ENCODE data around the gene CENPM. TPM values are rescaled to one million over a fixed set of nuclear protein-coding genes. Genes with fewer than 3 reads are reported as not detected.

CENPM gene
- total and polyA plus RNA-seq, 4 donors = 0.17 to 26.3 (median 2.3) TPM

DNA sequence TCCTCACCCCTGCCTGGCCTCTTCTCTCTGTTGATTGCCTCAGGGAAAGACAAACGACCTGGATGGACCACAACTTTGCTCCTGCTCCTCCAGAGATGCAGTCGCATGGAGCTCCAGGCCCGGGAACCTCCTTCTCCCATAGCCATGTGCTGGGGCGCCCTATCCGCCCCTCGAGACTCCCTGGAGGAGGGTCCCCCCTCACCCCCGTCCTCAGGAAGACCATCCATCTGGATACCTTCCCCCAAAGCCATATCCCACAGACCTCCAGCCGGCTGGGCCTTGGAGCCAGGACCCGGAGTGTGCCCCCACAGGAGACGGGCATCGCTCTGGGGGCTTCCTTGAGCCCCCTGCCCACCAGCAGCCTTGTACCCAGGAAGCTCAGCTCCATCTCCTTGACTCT, 24.5 kb upstream of the CENPM start:
- Histone ChIP-seq H3K27me3 (ENCODE audit: control insufficient read depth in 4 of 4, insufficient read depth in 4 of 4, low read length in 3 of 4) (no peaks in the 10 kb centered on the region), H3K27ac (ENCODE audit: low read depth in 1 of 2, low read length in 2 of 2) (no peak overlapping the region), H3K36me3 (ENCODE audit: control insufficient read depth in 4 of 4, insufficient read depth in 3 of 4, low read depth in 1 of 4, low read length in 3 of 4) (no peaks in the 10 kb centered on the region), H3K9me3 (ENCODE audit: control insufficient read depth in 4 of 4, low read length in 3 of 4) (no peaks in the 10 kb centered on the region), H3K9ac (ENCODE audit: low read depth in 1 of 2, low read length in 2 of 2) (no peak overlapping the region), H3K4me3 (ENCODE audit: low read depth in 1 of 3, low read length in 3 of 3) (no peak overlapping the region), H3K4me1 (ENCODE audit: control insufficient read depth in 4 of 4, insufficient read depth in 4 of 4, low read length in 3 of 4) (peaks cover 0 to 3% (median 1%) of the 10 kb centered on the region in 4 donors)
- TF ChIP-seq RXRA (IDR thresholded peaks at IDR 0.05) (no peak), YY1 (IDR thresholded peaks at IDR 0.05) (no peak), EGR1 (IDR thresholded peaks at IDR 0.05; ENCODE audit: low read depth in 2 of 2) (no peak), FOXA1 (IDR thresholded peaks at IDR 0.05) (no peak), HNF4G (IDR thresholded peaks at IDR 0.05) (no peak), NR2F2 (IDR thresholded peaks at IDR 0.05) (no peak), GABPA (IDR thresholded peaks at IDR 0.05 in 1 of 2, conservative IDR thresholded peaks at IDR 0.05 in 1 of 2) (no peak), HNF4A (conservative IDR thresholded peaks at IDR 0.05) (no peak), FOXA2 (IDR thresholded peaks at IDR 0.05) (no peak), TAF1 (conservative IDR thresholded peaks at IDR 0.05) (no peak), SP1 (IDR thresholded peaks at IDR 0.05) (no peak)
- TF ChIP-seq, protein P1, sequence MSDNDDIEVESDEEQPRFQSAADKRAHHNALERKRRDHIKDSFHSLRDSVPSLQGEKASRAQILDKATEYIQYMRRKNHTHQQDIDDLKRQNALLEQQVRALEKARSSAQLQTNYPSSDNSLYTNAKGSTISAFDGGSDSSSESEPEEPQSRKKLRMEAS (IDR thresholded peaks at IDR 0.05) = no peak
- TF ChIP-seq, protein P2, sequence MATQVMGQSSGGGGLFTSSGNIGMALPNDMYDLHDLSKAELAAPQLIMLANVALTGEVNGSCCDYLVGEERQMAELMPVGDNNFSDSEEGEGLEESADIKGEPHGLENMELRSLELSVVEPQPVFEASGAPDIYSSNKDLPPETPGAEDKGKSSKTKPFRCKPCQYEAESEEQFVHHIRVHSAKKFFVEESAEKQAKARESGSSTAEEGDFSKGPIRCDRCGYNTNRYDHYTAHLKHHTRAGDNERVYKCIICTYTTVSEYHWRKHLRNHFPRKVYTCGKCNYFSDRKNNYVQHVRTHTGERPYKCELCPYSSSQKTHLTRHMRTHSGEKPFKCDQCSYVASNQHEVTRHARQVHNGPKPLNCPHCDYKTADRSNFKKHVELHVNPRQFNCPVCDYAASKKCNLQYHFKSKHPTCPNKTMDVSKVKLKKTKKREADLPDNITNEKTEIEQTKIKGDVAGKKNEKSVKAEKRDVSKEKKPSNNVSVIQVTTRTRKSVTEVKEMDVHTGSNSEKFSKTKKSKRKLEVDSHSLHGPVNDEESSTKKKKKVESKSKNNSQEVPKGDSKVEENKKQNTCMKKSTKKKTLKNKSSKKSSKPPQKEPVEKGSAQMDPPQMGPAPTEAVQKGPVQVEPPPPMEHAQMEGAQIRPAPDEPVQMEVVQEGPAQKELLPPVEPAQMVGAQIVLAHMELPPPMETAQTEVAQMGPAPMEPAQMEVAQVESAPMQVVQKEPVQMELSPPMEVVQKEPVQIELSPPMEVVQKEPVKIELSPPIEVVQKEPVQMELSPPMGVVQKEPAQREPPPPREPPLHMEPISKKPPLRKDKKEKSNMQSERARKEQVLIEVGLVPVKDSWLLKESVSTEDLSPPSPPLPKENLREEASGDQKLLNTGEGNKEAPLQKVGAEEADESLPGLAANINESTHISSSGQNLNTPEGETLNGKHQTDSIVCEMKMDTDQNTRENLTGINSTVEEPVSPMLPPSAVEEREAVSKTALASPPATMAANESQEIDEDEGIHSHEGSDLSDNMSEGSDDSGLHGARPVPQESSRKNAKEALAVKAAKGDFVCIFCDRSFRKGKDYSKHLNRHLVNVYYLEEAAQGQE (IDR thresholded peaks at IDR 0.05) = no peak
- TF ChIP-seq, protein P3, sequence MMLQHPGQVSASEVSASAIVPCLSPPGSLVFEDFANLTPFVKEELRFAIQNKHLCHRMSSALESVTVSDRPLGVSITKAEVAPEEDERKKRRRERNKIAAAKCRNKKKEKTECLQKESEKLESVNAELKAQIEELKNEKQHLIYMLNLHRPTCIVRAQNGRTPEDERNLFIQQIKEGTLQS (IDR thresholded peaks at IDR 0.05) = no peak
- TF ChIP-seq, protein P4, sequence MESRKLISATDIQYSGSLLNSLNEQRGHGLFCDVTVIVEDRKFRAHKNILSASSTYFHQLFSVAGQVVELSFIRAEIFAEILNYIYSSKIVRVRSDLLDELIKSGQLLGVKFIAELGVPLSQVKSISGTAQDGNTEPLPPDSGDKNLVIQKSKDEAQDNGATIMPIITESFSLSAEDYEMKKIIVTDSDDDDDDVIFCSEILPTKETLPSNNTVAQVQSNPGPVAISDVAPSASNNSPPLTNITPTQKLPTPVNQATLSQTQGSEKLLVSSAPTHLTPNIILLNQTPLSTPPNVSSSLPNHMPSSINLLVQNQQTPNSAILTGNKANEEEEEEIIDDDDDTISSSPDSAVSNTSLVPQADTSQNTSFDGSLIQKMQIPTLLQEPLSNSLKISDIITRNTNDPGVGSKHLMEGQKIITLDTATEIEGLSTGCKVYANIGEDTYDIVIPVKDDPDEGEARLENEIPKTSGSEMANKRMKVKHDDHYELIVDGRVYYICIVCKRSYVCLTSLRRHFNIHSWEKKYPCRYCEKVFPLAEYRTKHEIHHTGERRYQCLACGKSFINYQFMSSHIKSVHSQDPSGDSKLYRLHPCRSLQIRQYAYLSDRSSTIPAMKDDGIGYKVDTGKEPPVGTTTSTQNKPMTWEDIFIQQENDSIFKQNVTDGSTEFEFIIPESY (IDR thresholded peaks at IDR 0.05) = no peak
- TF ChIP-seq, protein P5, sequence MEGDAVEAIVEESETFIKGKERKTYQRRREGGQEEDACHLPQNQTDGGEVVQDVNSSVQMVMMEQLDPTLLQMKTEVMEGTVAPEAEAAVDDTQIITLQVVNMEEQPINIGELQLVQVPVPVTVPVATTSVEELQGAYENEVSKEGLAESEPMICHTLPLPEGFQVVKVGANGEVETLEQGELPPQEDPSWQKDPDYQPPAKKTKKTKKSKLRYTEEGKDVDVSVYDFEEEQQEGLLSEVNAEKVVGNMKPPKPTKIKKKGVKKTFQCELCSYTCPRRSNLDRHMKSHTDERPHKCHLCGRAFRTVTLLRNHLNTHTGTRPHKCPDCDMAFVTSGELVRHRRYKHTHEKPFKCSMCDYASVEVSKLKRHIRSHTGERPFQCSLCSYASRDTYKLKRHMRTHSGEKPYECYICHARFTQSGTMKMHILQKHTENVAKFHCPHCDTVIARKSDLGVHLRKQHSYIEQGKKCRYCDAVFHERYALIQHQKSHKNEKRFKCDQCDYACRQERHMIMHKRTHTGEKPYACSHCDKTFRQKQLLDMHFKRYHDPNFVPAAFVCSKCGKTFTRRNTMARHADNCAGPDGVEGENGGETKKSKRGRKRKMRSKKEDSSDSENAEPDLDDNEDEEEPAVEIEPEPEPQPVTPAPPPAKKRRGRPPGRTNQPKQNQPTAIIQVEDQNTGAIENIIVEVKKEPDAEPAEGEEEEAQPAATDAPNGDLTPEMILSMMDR (IDR thresholded peaks at IDR 0.05; ENCODE audit: low read depth, low read length, missing input control) = no peak
- 85% methylated on average over 11 of the region's 11 CpGs for whole genome bisulfite sequencing
- DNase-seq (ENCODE audit: low spot score) = no peak

DNA sequence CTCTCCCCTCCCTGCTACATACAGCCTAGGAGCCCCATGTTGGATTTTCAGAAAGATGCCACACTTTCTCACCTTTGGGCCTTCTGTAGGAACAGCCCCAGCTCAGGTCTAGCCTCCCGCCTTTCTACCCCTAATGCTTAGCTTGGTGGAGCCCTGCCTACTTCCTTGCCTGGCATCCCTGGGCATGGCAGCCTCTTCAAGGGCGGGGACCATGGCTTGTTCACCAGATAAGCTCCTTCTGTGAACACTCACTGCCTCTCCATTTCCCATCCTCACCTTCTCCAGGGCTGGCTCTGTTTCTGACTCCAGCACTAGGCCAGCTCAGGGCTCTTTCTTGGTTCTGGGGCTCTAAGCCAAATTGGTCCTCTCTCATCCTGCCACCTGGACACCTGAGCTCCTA, 23.6 kb upstream of the CENPM start:
- Histone ChIP-seq H3K27me3 (ENCODE audit: control insufficient read depth in 4 of 4, insufficient read depth in 4 of 4, low read length in 3 of 4) (no peaks in the 10 kb centered on the region), H3K36me3 (ENCODE audit: control insufficient read depth in 4 of 4, insufficient read depth in 3 of 4, low read depth in 1 of 4, low read length in 3 of 4) (no peaks in the 10 kb centered on the region), H3K4me3 (ENCODE audit: low read depth in 1 of 3, low read length in 3 of 3) (no peak overlapping the region), H3K9ac (ENCODE audit: low read depth in 1 of 2, low read length in 2 of 2) (no peak overlapping the region), H3K27ac (ENCODE audit: low read depth in 1 of 2, low read length in 2 of 2) (no peak overlapping the region), H3K9me3 (ENCODE audit: control insufficient read depth in 4 of 4, low read length in 3 of 4) (no peaks in the 10 kb centered on the region), H3K4me1 (ENCODE audit: control insufficient read depth in 4 of 4, insufficient read depth in 4 of 4, low read length in 3 of 4) (no peaks in the 10 kb centered on the region)
- no peak for DNase-seq (ENCODE audit: low spot score)
- WGBS = 89% methylated on average over 2 of the region's 2 CpGs
- TF ChIP-seq HNF4G (IDR thresholded peaks at IDR 0.05) (no peak), NR2F2 (IDR thresholded peaks at IDR 0.05) (no peak), FOXA2 (IDR thresholded peaks at IDR 0.05) (no peak), YY1 (IDR thresholded peaks at IDR 0.05) (no peak), GABPA (IDR thresholded peaks at IDR 0.05 in 1 of 2, conservative IDR thresholded peaks at IDR 0.05 in 1 of 2) (no peak), HNF4A (conservative IDR thresholded peaks at IDR 0.05) (no peak), SP1 (IDR thresholded peaks at IDR 0.05) (no peak), EGR1 (IDR thresholded peaks at IDR 0.05; ENCODE audit: low read depth in 2 of 2) (no peak), RAD21 (IDR thresholded peaks at IDR 0.05) (no peak), FOXA1 (IDR thresholded peaks at IDR 0.05) (no peak)
- TF ChIP-seq, protein P2 (IDR thresholded peaks at IDR 0.05) = no peak
- TF ChIP-seq, protein P5 (IDR thresholded peaks at IDR 0.05; ENCODE audit: low read depth, low read length, missing input control) = no peak
- TF ChIP-seq, protein P3 (IDR thresholded peaks at IDR 0.05) = no peak
